ENCODE data around the gene P2RX3.

GRCh38 chr11:57290288-57290687, 47.9 kb upstream of the P2RX3 start:
- TF ChIP-seq, protein P1, sequence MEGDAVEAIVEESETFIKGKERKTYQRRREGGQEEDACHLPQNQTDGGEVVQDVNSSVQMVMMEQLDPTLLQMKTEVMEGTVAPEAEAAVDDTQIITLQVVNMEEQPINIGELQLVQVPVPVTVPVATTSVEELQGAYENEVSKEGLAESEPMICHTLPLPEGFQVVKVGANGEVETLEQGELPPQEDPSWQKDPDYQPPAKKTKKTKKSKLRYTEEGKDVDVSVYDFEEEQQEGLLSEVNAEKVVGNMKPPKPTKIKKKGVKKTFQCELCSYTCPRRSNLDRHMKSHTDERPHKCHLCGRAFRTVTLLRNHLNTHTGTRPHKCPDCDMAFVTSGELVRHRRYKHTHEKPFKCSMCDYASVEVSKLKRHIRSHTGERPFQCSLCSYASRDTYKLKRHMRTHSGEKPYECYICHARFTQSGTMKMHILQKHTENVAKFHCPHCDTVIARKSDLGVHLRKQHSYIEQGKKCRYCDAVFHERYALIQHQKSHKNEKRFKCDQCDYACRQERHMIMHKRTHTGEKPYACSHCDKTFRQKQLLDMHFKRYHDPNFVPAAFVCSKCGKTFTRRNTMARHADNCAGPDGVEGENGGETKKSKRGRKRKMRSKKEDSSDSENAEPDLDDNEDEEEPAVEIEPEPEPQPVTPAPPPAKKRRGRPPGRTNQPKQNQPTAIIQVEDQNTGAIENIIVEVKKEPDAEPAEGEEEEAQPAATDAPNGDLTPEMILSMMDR (IDR thresholded peaks at IDR 0.05), result no peak
- no peak for TF ChIP-seq POLR2A (IDR thresholded peaks at IDR 0.05)
- TF ChIP-seq POLR2AphosphoS5 (IDR thresholded peaks at IDR 0.05), result no peak

Data from transverse colon (tissue), 4 donors.